Stomach (tissue), 9 donors: ENCODE measurements around the gene COL5A1. TPM values are rescaled to one million over a fixed set of nuclear protein-coding genes. Genes with fewer than 3 reads are reported as not detected.

Experiments
- DNase-seq, 2 donors: peaks; one replicate each; pipeline versions ENCODE4 v3.0.0 to v3.0.0-alpha.2; 2013 to 2019
- H3K27ac ChIP-seq, 5 donors: fragments of 200-600 bp in 4 of 5; sonication (generic) in 4 of 5; one replicate each; pipeline ENCODE4 v1.5.1; 2013 to 2019; ENCODE audit warnings: mild to moderate bottlenecking in 1 of 5, moderate library complexity in 1 of 5
- H3K27me3 ChIP-seq, 3 donors: fragments of 200-600 bp; sonication (generic); one replicate each; pipeline ENCODE4 v1.5.1; 2017 to 2019; ENCODE audit warnings: mixed run types in 1 of 3
- H3K36me3 ChIP-seq, 4 donors: fragments of 200-600 bp; sonication (generic); 1 replicate in 3 of 4; 2 replicates in 1 of 4; pipeline ENCODE4 v1.5.1; 2016 to 2019
- H3K4me1 ChIP-seq, 4 donors: fragments of 200-600 bp; sonication (generic); one replicate each; pipeline ENCODE4 v1.5.1; 2016 to 2019
- H3K4me3 ChIP-seq, 4 donors: fragments of 200-600 bp; sonication (generic) in 3 of 4; one replicate each; pipeline ENCODE4 v1.5.1; 2016 to 2019; ENCODE audit warnings: mild to moderate bottlenecking in 1 of 4
- H3K9me3 ChIP-seq, 4 donors: fragments of 200-600 bp; sonication (generic); one replicate each; pipeline ENCODE4 v1.5.1; 2016 to 2019
- EP300 ChIP-seq: sonication (generic); formaldehyde crosslinking; IDR thresholded peaks from one replicate; pipeline ENCODE4 v1.6.1; 2017; ENCODE audit warnings: antibody characterized with exemption
- POLR2A ChIP-seq, 4 donors: fragments of 450-650 bp; IDR thresholded peaks; one replicate each; pipeline ENCODE4 v1.6.1; 2016; ENCODE audit warnings: antibody characterized with exemption in 4 of 4, control low read depth in 2 of 4, mild to moderate bottlenecking in 1 of 4, moderate library complexity in 1 of 4
- POLR2AphosphoS5 ChIP-seq, 3 donors: sonication (generic); formaldehyde crosslinking; IDR thresholded peaks; one replicate each; pipeline ENCODE4 v1.6.1; 2016; ENCODE audit warnings: antibody characterized with exemption in 3 of 3
- WGBS, 5 donors: extraction: QIAGEN DNeasy Blood & Tissue Kit in 3 of 5; methylation state at CpG; one replicate each; pipeline versions ENCODE4 v1.1.5 to v1.1.7; 2013 to 2018; 5-methylcytosine and 5-hydroxymethylcytosine counted together
- intact Hi-C: fragments of 100-400 bp; cut with DNase I; formaldehyde crosslinking; loops from one replicate; pipeline ENCODE4 v1.15.1; 2023; ENCODE audit warnings: low total_unique reads
- polyA plus RNA-seq, 3 donors: library from polyadenylated mRNA; stranded (reverse); fragments of 200-250 nt; gene quantifications; one replicate each; pipeline ENCODE4 v1.2.3, GENCODE V29; 2013
- total RNA-seq, 5 donors: library from RNA; depleted of rRNA; stranded (reverse); fragments of >200 nt; gene quantifications; one replicate each; pipeline versions ENCODE4 v1.1.0 to v1.2.3, GENCODE V29; 2014 to 2016
- TF ChIP-seq, protein P1 (sequence below), 7 experiments: fragments of 450-650 bp in 4 of 7; fragments of 200-600 bp in 3 of 7; sonication (generic) in 3 of 7; IDR thresholded peaks; one replicate each; pipeline ENCODE4 v1.5.1; 2016 to 2019; ENCODE audit warnings: antibody characterized with exemption in 7 of 7, control low read depth in 2 of 7, mild to moderate bottlenecking in 1 of 7
- donor health status: healthy with polysubstance abuse.
- donor health status: Bipolar disorder and iron deficiency.
- donor health status: healthy.

The COL5A1 gene
- total and polyA plus RNA-seq, 8 donors = 7.3 to 205 (median 26.4) TPM

DNA sequence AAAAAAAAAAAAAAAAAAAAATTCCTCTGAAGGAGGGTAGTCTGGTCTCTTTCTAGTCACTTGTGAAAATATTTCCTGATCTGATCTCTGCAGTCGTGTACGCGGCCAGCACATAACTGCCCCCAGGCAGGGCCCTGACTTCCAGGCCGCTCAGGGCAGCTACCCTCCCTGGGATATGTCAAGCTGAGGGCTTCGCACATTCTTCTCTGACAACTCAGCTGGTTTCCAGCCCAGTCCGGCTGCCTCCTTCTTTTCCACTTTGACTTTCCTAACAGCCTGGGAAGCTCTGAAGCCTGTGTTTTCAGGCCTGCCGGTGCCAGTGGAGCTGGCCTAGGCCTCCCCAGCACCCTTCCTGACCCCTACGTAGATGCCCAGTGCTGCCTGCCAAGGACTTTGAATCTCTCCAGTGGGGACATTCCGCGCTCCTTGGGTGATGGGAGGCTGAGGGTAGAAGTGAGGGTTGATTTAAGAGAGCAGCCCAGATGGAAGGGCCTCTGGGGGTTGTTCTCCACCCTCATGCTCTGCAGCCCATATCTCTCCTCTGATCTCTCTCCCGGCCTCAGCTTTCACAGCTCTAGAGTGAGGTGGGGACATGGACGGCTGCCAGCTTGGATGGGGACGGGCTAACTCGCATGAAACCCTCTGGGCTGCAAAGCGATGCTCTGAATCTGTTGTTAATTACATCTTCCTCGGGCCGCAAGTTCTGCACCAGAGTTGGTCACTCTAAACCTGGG is 20.7 kb downstream of the COL5A1 start:
- Histone ChIP-seq H3K36me3 (no peaks in the 10 kb centered on the region), H3K4me1 (peaks cover 7 to 69% (median 43%) of the 10 kb centered on the region in 4 donors), H3K9me3 (peaks cover 0 to 12% (median 6%) of the 10 kb centered on the region in 4 donors), H3K4me3 (no peak overlapping the region), H3K27ac (peak overlapping the region; percentile 26 to 83 (median 72)), H3K27me3 (peaks cover 0 to 6% (median 3%) of the 10 kb centered on the region in 3 donors)
- intact Hi-C loops = no loop called here
- TF ChIP-seq POLR2AphosphoS5 (IDR thresholded peaks at IDR 0.05) (peak; percentile 41 to 65 (median 65)), EP300 (no peak), POLR2A (IDR thresholded peaks at IDR 0.05) (no peak)
- TF ChIP-seq, protein P1, sequence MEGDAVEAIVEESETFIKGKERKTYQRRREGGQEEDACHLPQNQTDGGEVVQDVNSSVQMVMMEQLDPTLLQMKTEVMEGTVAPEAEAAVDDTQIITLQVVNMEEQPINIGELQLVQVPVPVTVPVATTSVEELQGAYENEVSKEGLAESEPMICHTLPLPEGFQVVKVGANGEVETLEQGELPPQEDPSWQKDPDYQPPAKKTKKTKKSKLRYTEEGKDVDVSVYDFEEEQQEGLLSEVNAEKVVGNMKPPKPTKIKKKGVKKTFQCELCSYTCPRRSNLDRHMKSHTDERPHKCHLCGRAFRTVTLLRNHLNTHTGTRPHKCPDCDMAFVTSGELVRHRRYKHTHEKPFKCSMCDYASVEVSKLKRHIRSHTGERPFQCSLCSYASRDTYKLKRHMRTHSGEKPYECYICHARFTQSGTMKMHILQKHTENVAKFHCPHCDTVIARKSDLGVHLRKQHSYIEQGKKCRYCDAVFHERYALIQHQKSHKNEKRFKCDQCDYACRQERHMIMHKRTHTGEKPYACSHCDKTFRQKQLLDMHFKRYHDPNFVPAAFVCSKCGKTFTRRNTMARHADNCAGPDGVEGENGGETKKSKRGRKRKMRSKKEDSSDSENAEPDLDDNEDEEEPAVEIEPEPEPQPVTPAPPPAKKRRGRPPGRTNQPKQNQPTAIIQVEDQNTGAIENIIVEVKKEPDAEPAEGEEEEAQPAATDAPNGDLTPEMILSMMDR (IDR thresholded peaks at IDR 0.05) = no peak
- peak in 1 of 2 donors; percentile 80 for DNase-seq
- 60 to 71% (median 64%) methylated on average over 17 of the region's 17 CpGs for WGBS, 5 donors

DNA sequence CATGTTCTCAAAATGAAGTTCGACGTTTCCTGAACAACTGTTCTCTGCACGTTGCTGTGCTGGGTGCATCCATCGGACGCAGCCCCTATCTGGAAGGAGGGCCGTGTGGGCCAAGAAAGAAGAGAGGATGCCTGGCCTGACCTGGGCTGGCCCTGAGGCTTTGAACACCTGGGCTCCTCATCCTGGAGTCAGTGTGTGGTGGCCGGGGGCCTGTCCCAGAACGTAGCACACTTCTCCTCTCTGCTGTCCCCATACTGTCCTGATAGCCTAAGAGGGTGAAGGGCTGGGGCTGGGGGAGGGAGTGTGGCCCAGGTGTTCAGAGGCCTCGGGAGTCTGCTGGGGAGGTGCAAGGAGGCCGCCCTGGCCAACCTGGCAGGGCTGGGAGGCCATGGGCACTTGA is 21.5 kb downstream of the COL5A1 start:
- intact Hi-C loops = no loop called here
- Histone ChIP-seq H3K27ac (peak overlapping the region in 4 of 5 donors; percentile 46 to 83 (median 77)), H3K4me3 (no peak overlapping the region), H3K9me3 (peaks cover 0 to 12% (median 6%) of the 10 kb centered on the region in 4 donors), H3K27me3 (peaks cover 0 to 5% (median 3%) of the 10 kb centered on the region in 3 donors), H3K36me3 (no peaks in the 10 kb centered on the region), H3K4me1 (peaks cover 7 to 63% (median 42%) of the 10 kb centered on the region in 4 donors)
- no peak for DNase-seq
- no peak for TF ChIP-seq EP300
- no peak for TF ChIP-seq POLR2AphosphoS5 (IDR thresholded peaks at IDR 0.05)
- TF ChIP-seq POLR2A (IDR thresholded peaks at IDR 0.05) = no peak
- TF ChIP-seq, protein P1 (IDR thresholded peaks at IDR 0.05) = no peak
- WGBS, 5 donors = 62 to 81% (median 80%) methylated on average over 7 to 10 of the region's 10 CpGs

- Histone ChIP-seq H3K27me3 (no peaks in the 10 kb centered on the region), H3K36me3 (no peaks in the 10 kb centered on the region), H3K27ac (peak overlapping the region in 4 of 5 donors; percentile 46 to 83 (median 77)), H3K4me1 (peaks cover 7 to 55% (median 36%) of the 10 kb centered on the region in 4 donors), H3K4me3 (no peak overlapping the region), H3K9me3 (peaks cover 0 to 12% (median 6%) of the 10 kb centered on the region in 4 donors)
- intact Hi-C loops = no loop called here
- 78 to 88% (median 83%) methylated on average over 9 of the region's 9 CpGs for WGBS, 5 donors
- no peak for DNase-seq
- TF ChIP-seq POLR2AphosphoS5 (IDR thresholded peaks at IDR 0.05) (no peak), POLR2A (IDR thresholded peaks at IDR 0.05) (no peak), EP300 (no peak)
- TF ChIP-seq, protein P1 (IDR thresholded peaks at IDR 0.05) = no peak
Observed at GRCh38 chr9:134663753-134664415, 22.3 kb downstream of the COL5A1 start.

DNA sequence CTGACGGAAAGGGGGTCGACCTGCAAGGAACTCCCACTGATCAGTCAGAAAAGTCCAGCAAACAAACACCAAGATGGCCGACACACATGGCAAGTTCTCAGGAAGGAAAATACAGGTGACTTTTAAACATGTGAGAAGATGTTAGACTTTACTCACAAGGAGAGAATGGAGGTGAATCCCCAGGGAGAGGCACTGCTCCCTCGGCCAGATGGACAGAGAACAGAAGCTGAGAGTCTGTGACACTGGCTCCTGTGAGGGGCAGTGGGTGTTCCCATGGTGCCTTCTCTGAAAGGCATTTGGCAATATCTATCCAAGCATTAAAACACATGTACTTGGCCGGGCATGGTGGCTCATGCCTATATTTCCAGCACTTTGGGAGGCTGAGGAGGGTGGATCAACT is 22.8 kb downstream of the COL5A1 start:
- TF ChIP-seq POLR2A (IDR thresholded peaks at IDR 0.05) (no peak), EP300 (no peak), POLR2AphosphoS5 (IDR thresholded peaks at IDR 0.05) (no peak)
- TF ChIP-seq, protein P1 (IDR thresholded peaks at IDR 0.05) = no peak
- Histone ChIP-seq H3K4me3 (no peak overlapping the region), H3K36me3 (no peaks in the 10 kb centered on the region), H3K27ac (peak overlapping the region in 4 of 5 donors; percentile 46 to 83 (median 77)), H3K9me3 (peaks cover 0 to 12% (median 6%) of the 10 kb centered on the region in 4 donors), H3K27me3 (no peaks in the 10 kb centered on the region), H3K4me1 (peaks cover 7 to 51% (median 31%) of the 10 kb centered on the region in 4 donors)
- DNase-seq = no peak
- intact Hi-C loops = no loop called here
- 78 to 91% (median 83%) methylated on average over 5 of the region's 5 CpGs for WGBS, 5 donors
